HepG2 (cell line): ENCODE data around the gene CAMK1D. TPM values are rescaled to one million over a fixed set of nuclear protein-coding genes. Genes with fewer than 3 reads are reported as not detected.

Source experiments
- ATAC-seq: fragments of 200-7000 bp; cut with Tn5 transposase; 3 replicates; pipeline ENCODE4 v1.9.1; 2020; ENCODE audit warnings: mild to moderate bottlenecking, moderate library complexity
- BruUV-seq: library from RNA; stranded (reverse); fragments of 400-500 nt; replicated peaks from 2 replicates; lab custom pipeline; 2021; lab: Mats Ljungman, UMichigan
- CTCF ChIA-PET: fragments of 300-600 bp; formaldehyde crosslinking; extraction: SDS; loops from one replicate; lab custom pipeline; 2021; ENCODE audit warnings: low total read pairs, inconsistent platforms, low intra/inter-chr PET ratio; lab: Yijun Ruan, JAX
- POLR2A ChIA-PET: fragments of 350-600 bp; sonication (Branson Sonifier 250); formaldehyde crosslinking; loops from one replicate; lab custom pipeline; 2020; ENCODE audit warnings: antibody characterized with exemption, inconsistent platforms; lab: Yijun Ruan, JAX
- DNase-seq: peaks from one replicate; pipeline ENCODE4 v3.0.0-alpha.2; 2015; ENCODE audit warnings: low spot score
- FAIRE-seq: peaks from 3 replicates; lab custom pipeline; 2011; peaks lifted over from hg19 to GRCh38; lab: Jason Lieb, UNC
- H2AFZ ChIP-seq: one replicate; pipeline ENCODE4 v1.6.1; 2011; ENCODE audit warnings: low read length, inconsistent platforms
- H3K27ac ChIP-seq: fragments of 300-600 bp; 3 replicates; pipeline ENCODE4 v1.8.0; 2011; ENCODE audit warnings: mixed run types, mild to moderate bottlenecking, mixed read lengths, low read length, inconsistent platforms; ENCODE audit not compliant: insufficient read depth; ENCODE audit errors: extremely low read length
- H3K27me3 ChIP-seq, 2 experiments: fragments of 200-600 bp in 1 of 2; 2 replicates in 1 of 2; 3 replicates in 1 of 2; pipeline versions ENCODE4 v1.6.0 to v1.8.0; 2011; ENCODE audit warnings: low read length in 2 of 2, mild to moderate bottlenecking in 2 of 2, moderate library complexity in 2 of 2, inconsistent platforms in 1 of 2; ENCODE audit not compliant: insufficient read depth in 2 of 2, control insufficient read depth in 1 of 2
- H3K36me3 ChIP-seq, 2 experiments: fragments of 200-600 bp in 1 of 2; replicated peaks in 1 of 2; 2 replicates in 1 of 2; 3 replicates in 1 of 2; pipeline versions ENCODE4 v1.5.1 to v1.8.0; 2011; ENCODE audit warnings: low read length in 2 of 2, inconsistent platforms in 1 of 2; ENCODE audit not compliant: insufficient read depth in 2 of 2, control insufficient read depth in 1 of 2
- H3K4me1 ChIP-seq: 2 replicates; pipeline ENCODE4 v1.5.1; 2012; ENCODE audit warnings: low read length, inconsistent platforms; ENCODE audit not compliant: insufficient read depth
- H3K4me2 ChIP-seq: 2 replicates; pipeline ENCODE4 v1.6.0; 2011; ENCODE audit warnings: low read depth, low read length, inconsistent platforms
- H3K4me3 ChIP-seq, 3 experiments: fragments of 200-600 bp in 1 of 3; sonication (generic), shearing (Covaris generic) in 1 of 3; replicated peaks in 1 of 3; 2 replicates each; pipeline ENCODE4 v1.5.1; 2011 to 2016; ENCODE audit warnings: low read length in 3 of 3, inconsistent platforms in 2 of 3, low read depth in 2 of 3, mild to moderate bottlenecking in 2 of 3, control low read depth in 1 of 3, mixed read lengths in 1 of 3; ENCODE audit not compliant: insufficient read depth in 1 of 3
- H3K79me2 ChIP-seq: one replicate; pipeline ENCODE4 v1.6.1; 2011; ENCODE audit warnings: low read length, inconsistent platforms; ENCODE audit not compliant: insufficient read depth
- H3K9ac ChIP-seq: 2 replicates; pipeline ENCODE4 v1.6.0; 2011; ENCODE audit warnings: mild to moderate bottlenecking, low read depth, low read length, inconsistent platforms; ENCODE audit not compliant: insufficient read depth
- H3K9me3 ChIP-seq: 2 replicates; pipeline ENCODE4 v1.5.1; 2012; ENCODE audit warnings: mild to moderate bottlenecking, low read length
- H4K20me1 ChIP-seq: 2 replicates; pipeline ENCODE4 v1.6.0; 2011; ENCODE audit warnings: inconsistent platforms, mild to moderate bottlenecking, low read length, moderate library complexity; ENCODE audit not compliant: insufficient read depth
- AGO2 ChIP-seq: fragments of 200-400 bp; formaldehyde crosslinking; optimal IDR thresholded peaks from 2 replicates; pipeline ENCODE3; 2017; ENCODE audit warnings: mild to moderate bottlenecking, low read depth, low read length, moderate library complexity
- AHR ChIP-seq: IDR thresholded peaks from 2 replicates; pipeline ENCODE4 v1.6.1; 2018; ENCODE audit warnings: missing genetic modification reagents, missing compliant biosample characterization
- ETV5 ChIP-seq: IDR thresholded peaks from 2 replicates; pipeline ENCODE4 v1.6.1; 2018; ENCODE audit warnings: missing biosample characterization, missing genetic modification reagents, inconsistent platforms, borderline replicate concordance
- HES4 ChIP-seq: sonication (generic); formaldehyde crosslinking; IDR thresholded peaks from 2 replicates; pipeline ENCODE4 v1.9.0; 2021; ENCODE audit warnings: mild to moderate bottlenecking, missing genetic modification reagents, borderline replicate concordance
- HOXA3 ChIP-seq: sonication (generic); formaldehyde crosslinking; IDR thresholded peaks from 2 replicates; pipeline ENCODE4 v1.5.0; 2020; ENCODE audit warnings: missing genetic modification reagents
- MAFK ChIP-seq, 2 experiments: IDR thresholded peaks in 1 of 2; conservative IDR thresholded peaks in 1 of 2; 2 replicates each; pipeline ENCODE4 v1.6.1; 2011; ENCODE audit warnings: improper control_type of control experiment in 2 of 2, low read length in 2 of 2
- PCBP2 ChIP-seq: fragments of 200-400 bp; formaldehyde crosslinking; optimal IDR thresholded peaks from 2 replicates; pipeline ENCODE3; 2018; ENCODE audit warnings: low read length, low read depth; ENCODE audit not compliant: poor library complexity, severe bottlenecking
- SOX6 ChIP-seq, 2 experiments: fragments of 450-650 bp in 1 of 2; sonication (generic) in 1 of 2; formaldehyde crosslinking in 1 of 2; IDR thresholded peaks; 2 replicates each; pipeline versions ENCODE4 v1.4.0 to v1.6.1; 2017 to 2020; ENCODE audit warnings: antibody characterized with exemption in 1 of 2, mild to moderate bottlenecking in 1 of 2, missing genetic modification reagents in 1 of 2
- SRF ChIP-seq: IDR thresholded peaks from 2 replicates; pipeline ENCODE4 v1.6.1; 2011; ENCODE audit warnings: mild to moderate bottlenecking, low read depth, low read length, moderate library complexity
- SRY ChIP-seq: sonication (generic); formaldehyde crosslinking; IDR thresholded peaks from 2 replicates; pipeline ENCODE4 v1.8.0; 2022; ENCODE audit warnings: mild to moderate bottlenecking, missing genetic modification reagents
- TBX2 ChIP-seq: sonication (generic); formaldehyde crosslinking; IDR thresholded peaks from 2 replicates; pipeline ENCODE4 v1.5.0; 2020; ENCODE audit warnings: missing genetic modification reagents, mild to moderate bottlenecking, borderline replicate concordance
- ZFP37 ChIP-seq: sonication (generic); formaldehyde crosslinking; IDR thresholded peaks from 2 replicates; pipeline ENCODE4 v1.4.0; 2020; ENCODE audit warnings: missing genetic modification reagents, borderline replicate concordance
- ZNF329 ChIP-seq: sonication (generic); formaldehyde crosslinking; IDR thresholded peaks from 2 replicates; pipeline ENCODE4 v1.9.0; 2021; ENCODE audit warnings: low read depth, mild to moderate bottlenecking, missing genetic modification reagents
- ZNF382 ChIP-seq: sonication (generic); formaldehyde crosslinking; IDR thresholded peaks from 2 replicates; pipeline ENCODE4 v1.5.0; 2020; ENCODE audit warnings: missing genetic modification reagents, mild to moderate bottlenecking, borderline replicate concordance
- ZNF513 ChIP-seq: sonication (generic); formaldehyde crosslinking; conservative IDR thresholded peaks from 2 replicates; pipeline ENCODE4 v1.5.0; 2020; ENCODE audit warnings: missing genetic modification reagents
- ZNF550 ChIP-seq: sonication (generic); formaldehyde crosslinking; IDR thresholded peaks from 2 replicates; pipeline ENCODE4 v1.4.0; 2020; ENCODE audit warnings: mild to moderate bottlenecking, missing genetic modification reagents, borderline replicate concordance
- WGBS: methylation state at CpG from one replicate; pipeline ENCODE4 v1.1.6; 2017; ENCODE audit warnings: low lambda C conversion rate; 5-methylcytosine and 5-hydroxymethylcytosine counted together
- in situ Hi-C: cut with HindIII; loops from 2 replicates; pipeline ENCODE4 v1.10.0; 2017; ENCODE audit warnings: low pct_unique_long_range_greater_than_20kb; ENCODE audit not compliant: extremely low pct_ligation_motif_present
- intact Hi-C: fragments of 100-400 bp; cut with micrococcal nuclease; formaldehyde crosslinking; loops from one replicate; pipeline ENCODE4 v1.10.0; 2022; ENCODE audit not compliant: unreplicated experiment
- polyA plus RNA-seq, 8 experiments: library from polyadenylated mRNA; depleted of rRNA in 3 of 8; stranded (reverse) in 7 of 8; unstranded in 1 of 8; fragments of >200 nt; fragmentation: Illumina TruSeq in 4 of 8; extraction: Trizol in 4 of 8; gene quantifications; 2 replicates each; pipeline versions ENCODE4 v1.2.1 to v1.2.3, GENCODE V29; 2011 to 2016; ENCODE audit warnings: low read depth in 4 of 8, missing spikeins in 1 of 8, mixed read lengths in 1 of 8; ENCODE audit not compliant: insufficient read depth in 1 of 8
- total RNA-seq, 5 experiments: library from RNA; depleted of rRNA; stranded (reverse); fragments of >200 nt; fragmentation: Illumina TruSeq; extraction: Trizol; gene quantifications; 2 replicates each; pipeline ENCODE4 v1.2.3, GENCODE V29; 2016; ENCODE audit warnings: low read depth in 1 of 5
- TF ChIP-seq, protein P1 (sequence below), 2 experiments: IDR thresholded peaks; 2 replicates each; pipeline ENCODE4 v1.6.1; 2011 to 2012; ENCODE audit warnings: low read length in 2 of 2, borderline replicate concordance in 1 of 2, low read depth in 1 of 2, mild to moderate bottlenecking in 1 of 2, moderate library complexity in 1 of 2
- TF ChIP-seq, protein P2 (sequence below): sonication (generic); formaldehyde crosslinking; IDR thresholded peaks from 2 replicates; pipeline ENCODE4 v1.5.1; 2020; ENCODE audit warnings: missing genetic modification reagents, mild to moderate bottlenecking, borderline replicate concordance

CAMK1D gene
- total and polyA plus RNA-seq, 2 of the 13 experiments (the other 11 are each of a cell fraction or from before 2014, with no cell fraction given), result under 0.01 TPM; not detected in 1

GRCh38 chr10:12741360-12741804 lies 392.0 kb downstream of the CAMK1D start:
- no peaks in the 10 kb centered on the region for H3K79me2 ChIP-seq
- no peaks in the 10 kb centered on the region for H3K36me3 ChIP-seq
- intact Hi-C loops (no loop called here), in situ Hi-C loops (no loop called here)
- no peak overlapping the region for H2AFZ ChIP-seq
- no peaks in the 10 kb centered on the region for H4K20me1 ChIP-seq
- no peaks in the 10 kb centered on the region for H3K9me3 ChIP-seq
- no peaks in the 10 kb centered on the region for H3K4me1 ChIP-seq
- BruUV-seq, result no TSS peak
- DNase-seq (no peak), ATAC-seq (no peak), FAIRE-seq (no peak)
- no peak overlapping the region for H3K4me3 ChIP-seq
- H3K4me2 ChIP-seq, result no peak overlapping the region
- H3K27me3 ChIP-seq, result no peaks in the 10 kb centered on the region; a peak in 3 of 5 replicates
- 38% methylated on average over 7 of the region's 8 CpGs for WGBS
- no peak overlapping the region for H3K9ac ChIP-seq
- H3K27ac ChIP-seq, result no peak overlapping the region
- POLR2A ChIA-PET, result no interaction called here
- CTCF ChIA-PET, result no interaction called here
- TF ChIP-seq AHR (CRISPR knock-in tag) (no peak), SRY (CRISPR knock-in tag) (no peak), SOX6 (IDR thresholded peaks at IDR 0.05) (no peak), SOX6 (CRISPR knock-in tag; IDR thresholded peaks at IDR 0.05) (no peak), TBX2 (CRISPR knock-in tag) (no peak), MAFK (conservative IDR thresholded peaks at IDR 0.05 in 1 of 2, IDR thresholded peaks at IDR 0.05 in 1 of 2; ENCODE audit: low read length in 2 of 2) (no peak), PCBP2 (no peak), ZNF329 (no peak), SRF (no peak), HES4 (CRISPR knock-in tag) (no peak), ETV5 (CRISPR knock-in tag) (no peak), ZNF382 (CRISPR knock-in tag) (no peak), HOXA3 (CRISPR knock-in tag) (no peak), ZFP37 (CRISPR knock-in tag) (no peak), ZNF513 (CRISPR knock-in tag) (no peak), ZNF550 (no peak), AGO2 (no peak)
- TF ChIP-seq, protein P1, sequence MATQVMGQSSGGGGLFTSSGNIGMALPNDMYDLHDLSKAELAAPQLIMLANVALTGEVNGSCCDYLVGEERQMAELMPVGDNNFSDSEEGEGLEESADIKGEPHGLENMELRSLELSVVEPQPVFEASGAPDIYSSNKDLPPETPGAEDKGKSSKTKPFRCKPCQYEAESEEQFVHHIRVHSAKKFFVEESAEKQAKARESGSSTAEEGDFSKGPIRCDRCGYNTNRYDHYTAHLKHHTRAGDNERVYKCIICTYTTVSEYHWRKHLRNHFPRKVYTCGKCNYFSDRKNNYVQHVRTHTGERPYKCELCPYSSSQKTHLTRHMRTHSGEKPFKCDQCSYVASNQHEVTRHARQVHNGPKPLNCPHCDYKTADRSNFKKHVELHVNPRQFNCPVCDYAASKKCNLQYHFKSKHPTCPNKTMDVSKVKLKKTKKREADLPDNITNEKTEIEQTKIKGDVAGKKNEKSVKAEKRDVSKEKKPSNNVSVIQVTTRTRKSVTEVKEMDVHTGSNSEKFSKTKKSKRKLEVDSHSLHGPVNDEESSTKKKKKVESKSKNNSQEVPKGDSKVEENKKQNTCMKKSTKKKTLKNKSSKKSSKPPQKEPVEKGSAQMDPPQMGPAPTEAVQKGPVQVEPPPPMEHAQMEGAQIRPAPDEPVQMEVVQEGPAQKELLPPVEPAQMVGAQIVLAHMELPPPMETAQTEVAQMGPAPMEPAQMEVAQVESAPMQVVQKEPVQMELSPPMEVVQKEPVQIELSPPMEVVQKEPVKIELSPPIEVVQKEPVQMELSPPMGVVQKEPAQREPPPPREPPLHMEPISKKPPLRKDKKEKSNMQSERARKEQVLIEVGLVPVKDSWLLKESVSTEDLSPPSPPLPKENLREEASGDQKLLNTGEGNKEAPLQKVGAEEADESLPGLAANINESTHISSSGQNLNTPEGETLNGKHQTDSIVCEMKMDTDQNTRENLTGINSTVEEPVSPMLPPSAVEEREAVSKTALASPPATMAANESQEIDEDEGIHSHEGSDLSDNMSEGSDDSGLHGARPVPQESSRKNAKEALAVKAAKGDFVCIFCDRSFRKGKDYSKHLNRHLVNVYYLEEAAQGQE (IDR thresholded peaks at IDR 0.05; ENCODE audit: borderline replicate concordance in 1 of 2, low read depth in 1 of 2, low read length in 2 of 2), result no peak
- TF ChIP-seq, protein P2, sequence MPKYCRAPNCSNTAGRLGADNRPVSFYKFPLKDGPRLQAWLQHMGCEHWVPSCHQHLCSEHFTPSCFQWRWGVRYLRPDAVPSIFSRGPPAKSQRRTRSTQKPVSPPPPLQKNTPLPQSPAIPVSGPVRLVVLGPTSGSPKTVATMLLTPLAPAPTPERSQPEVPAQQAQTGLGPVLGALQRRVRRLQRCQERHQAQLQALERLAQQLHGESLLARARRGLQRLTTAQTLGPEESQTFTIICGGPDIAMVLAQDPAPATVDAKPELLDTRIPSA, result no peak
